HCT116 (cell line): ENCODE results near the gene CRY1.

Experiments
- EGR1 ChIP-seq: IDR thresholded peaks from 2 replicates; pipeline ENCODE4 v1.6.1; 2012; ENCODE audit warnings: low read depth
- EZH2 ChIP-seq: fragments of 200-600 bp; sonication (generic); IDR thresholded peaks from 2 replicates; pipeline ENCODE4 v1.6.1; 2017; ENCODE audit warnings: antibody characterized with exemption, mixed run types
- EZH2phosphoT487 ChIP-seq: fragments of 200-600 bp; IDR thresholded peaks from 2 replicates; pipeline ENCODE4 v1.6.1; 2018; ENCODE audit warnings: antibody characterized with exemption, borderline replicate concordance
- POLR2A ChIP-seq: IDR thresholded peaks from 2 replicates; pipeline ENCODE4 v1.7.0; 2011; ENCODE audit warnings: borderline replicate concordance; ENCODE audit not compliant: insufficient read depth, insufficient read length; ENCODE audit errors: extremely low read depth
- POLR2AphosphoS5 ChIP-seq: IDR thresholded peaks from 2 replicates; pipeline ENCODE4 v1.6.1; 2011; ENCODE audit warnings: mild to moderate bottlenecking, low read depth, low read length, moderate library complexity
- SIN3A ChIP-seq: IDR thresholded peaks from 2 replicates; pipeline ENCODE4 v1.6.1; 2012; ENCODE audit warnings: low read depth
- SP1 ChIP-seq: IDR thresholded peaks from 2 replicates; pipeline ENCODE4 v1.6.1; 2012; ENCODE audit warnings: low read depth
- SRF ChIP-seq: IDR thresholded peaks from 2 replicates; pipeline ENCODE4 v1.6.1; 2012; ENCODE audit warnings: low read depth
- YY1 ChIP-seq: IDR thresholded peaks from 2 replicates; pipeline ENCODE4 v1.6.1; 2011; ENCODE audit warnings: low read length, low read depth, moderate library complexity, mild to moderate bottlenecking; ENCODE audit not compliant: insufficient replicate concordance; ENCODE audit errors: extremely low read depth
- TF ChIP-seq, protein P1 (sequence below), 3 experiments: fragments of 200-600 bp in 1 of 3; sonication (generic) in 1 of 3; IDR thresholded peaks in 2 of 3; conservative IDR thresholded peaks in 1 of 3; 2 replicates each; pipeline ENCODE4 v1.5.1; 2012 to 2017; ENCODE audit warnings: low read depth in 2 of 3, low read length in 2 of 3, antibody characterized with exemption in 1 of 3, borderline replicate concordance in 1 of 3, control low read depth in 1 of 3, mild to moderate bottlenecking in 1 of 3, mixed read lengths in 1 of 3, mixed run types in 1 of 3, moderate library complexity in 1 of 3; ENCODE audit not compliant: insufficient read depth in 1 of 3

DNA sequence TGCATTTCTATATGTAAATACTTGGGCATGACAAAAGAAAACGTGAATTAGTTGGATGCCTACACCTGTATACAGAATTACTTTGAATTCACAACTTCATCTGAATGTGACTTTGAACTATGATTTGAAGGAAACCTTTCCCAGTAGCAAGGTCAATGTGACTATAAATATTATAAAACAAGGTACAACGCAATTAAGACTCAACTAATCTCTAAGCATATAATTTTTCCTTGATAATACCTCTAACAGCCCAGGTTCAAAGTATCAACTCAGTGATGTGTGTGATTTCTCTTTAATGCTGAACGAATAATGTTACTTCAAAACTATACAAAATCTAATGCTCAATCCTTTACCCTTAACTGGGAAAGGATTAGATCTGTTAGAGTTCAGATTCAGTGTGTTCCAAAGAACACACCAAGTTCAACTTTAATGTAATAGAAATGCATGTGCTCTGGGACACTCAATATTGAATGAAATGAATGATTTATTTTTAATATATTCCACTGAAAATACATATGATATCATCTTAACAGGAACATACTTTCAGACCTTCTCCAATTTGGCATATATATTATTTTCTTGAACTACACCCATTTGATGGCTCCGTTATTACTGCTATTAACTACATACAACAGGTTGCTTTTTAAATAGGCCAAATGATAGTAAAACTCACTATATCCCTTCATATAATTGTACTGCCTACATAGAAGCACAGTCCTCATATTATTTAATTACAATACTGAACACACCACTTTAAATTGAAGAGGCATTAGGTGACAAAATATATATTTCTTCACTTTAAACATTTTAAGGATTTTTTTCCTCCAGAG, 66.3 kb downstream of the CRY1 start:
- TF ChIP-seq SIN3A (no peak), EZH2phosphoT487 (no peak), SRF (no peak), EGR1 (no peak), EZH2 (no peak), POLR2A (no peak), POLR2AphosphoS5 (no peak), YY1 (no peak), SP1 (no peak)
- TF ChIP-seq, protein P1, sequence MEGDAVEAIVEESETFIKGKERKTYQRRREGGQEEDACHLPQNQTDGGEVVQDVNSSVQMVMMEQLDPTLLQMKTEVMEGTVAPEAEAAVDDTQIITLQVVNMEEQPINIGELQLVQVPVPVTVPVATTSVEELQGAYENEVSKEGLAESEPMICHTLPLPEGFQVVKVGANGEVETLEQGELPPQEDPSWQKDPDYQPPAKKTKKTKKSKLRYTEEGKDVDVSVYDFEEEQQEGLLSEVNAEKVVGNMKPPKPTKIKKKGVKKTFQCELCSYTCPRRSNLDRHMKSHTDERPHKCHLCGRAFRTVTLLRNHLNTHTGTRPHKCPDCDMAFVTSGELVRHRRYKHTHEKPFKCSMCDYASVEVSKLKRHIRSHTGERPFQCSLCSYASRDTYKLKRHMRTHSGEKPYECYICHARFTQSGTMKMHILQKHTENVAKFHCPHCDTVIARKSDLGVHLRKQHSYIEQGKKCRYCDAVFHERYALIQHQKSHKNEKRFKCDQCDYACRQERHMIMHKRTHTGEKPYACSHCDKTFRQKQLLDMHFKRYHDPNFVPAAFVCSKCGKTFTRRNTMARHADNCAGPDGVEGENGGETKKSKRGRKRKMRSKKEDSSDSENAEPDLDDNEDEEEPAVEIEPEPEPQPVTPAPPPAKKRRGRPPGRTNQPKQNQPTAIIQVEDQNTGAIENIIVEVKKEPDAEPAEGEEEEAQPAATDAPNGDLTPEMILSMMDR (IDR thresholded peaks at IDR 0.05 in 2 of 3, conservative IDR thresholded peaks at IDR 0.05 in 1 of 3; ENCODE audit: borderline replicate concordance in 1 of 3, insufficient read depth in 1 of 3, low read depth in 2 of 3, low read length in 2 of 3) = no peak
